ENCODE results near the gene TNPO3. TPM values are rescaled to one million over a fixed set of nuclear protein-coding genes. Genes with fewer than 3 reads are reported as not detected.

Gene TNPO3
- total RNA-seq, 2 experiments from 2014 or later: 75.1 to 75.8 TPM

GRCh38 chr7:128986609-128987008 lies 68.3 kb downstream of the TNPO3 start:
- POLR2A ChIA-PET: no interaction called here
- CTCF ChIA-PET: no interaction called here

- CTCF ChIA-PET: no interaction called here
- POLR2A ChIA-PET: no interaction called here
These were observed 69.3 kb downstream of the TNPO3 start for GRCh38 chr7:128985660-128986059.

- POLR2A ChIA-PET: no interaction called here
- CTCF ChIA-PET: no interaction called here
These were observed 72.8 kb downstream of the TNPO3 start for GRCh38 chr7:128982105-128982504.

DNA sequence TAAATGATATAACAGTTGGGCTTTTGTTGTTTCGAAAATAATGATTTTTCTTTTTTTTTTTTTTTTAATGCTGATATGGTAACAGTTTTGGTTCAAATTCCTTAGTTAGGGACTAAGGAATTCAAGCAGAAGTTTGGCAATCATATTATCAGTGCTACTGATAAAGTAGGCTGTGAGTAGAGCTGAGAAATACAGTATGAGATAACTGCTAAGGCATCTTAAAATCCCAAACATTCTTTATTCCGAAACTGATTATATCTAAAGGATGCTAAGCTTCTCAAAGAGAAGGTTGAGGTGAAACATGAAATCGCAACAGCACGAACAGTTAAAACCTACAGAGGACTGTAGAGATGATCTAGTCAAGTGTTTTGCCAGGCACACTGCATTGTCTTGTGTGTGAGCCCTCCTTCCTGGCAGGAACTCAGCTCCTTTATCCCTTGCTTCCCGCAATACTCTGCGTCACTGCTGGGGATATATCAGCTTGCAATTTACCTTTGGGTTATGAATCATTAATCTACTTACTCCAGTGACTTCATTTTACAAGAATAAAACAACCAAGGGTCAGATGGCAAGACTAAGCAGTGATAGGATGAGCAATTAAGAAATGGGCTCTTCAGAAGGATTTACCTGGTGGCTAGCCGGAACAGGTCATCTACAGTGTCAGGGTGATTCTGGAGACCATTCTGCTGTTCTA lies 80.5 kb downstream of the TNPO3 start:
- ChIA-PET POLR2A (no interaction called here), CTCF (interaction anchor here (0.7 kb wide), 1 partner anchor 218 kb away, joined by 3 read pairs; no protein-coding TSS in a partner anchor)

DNA sequence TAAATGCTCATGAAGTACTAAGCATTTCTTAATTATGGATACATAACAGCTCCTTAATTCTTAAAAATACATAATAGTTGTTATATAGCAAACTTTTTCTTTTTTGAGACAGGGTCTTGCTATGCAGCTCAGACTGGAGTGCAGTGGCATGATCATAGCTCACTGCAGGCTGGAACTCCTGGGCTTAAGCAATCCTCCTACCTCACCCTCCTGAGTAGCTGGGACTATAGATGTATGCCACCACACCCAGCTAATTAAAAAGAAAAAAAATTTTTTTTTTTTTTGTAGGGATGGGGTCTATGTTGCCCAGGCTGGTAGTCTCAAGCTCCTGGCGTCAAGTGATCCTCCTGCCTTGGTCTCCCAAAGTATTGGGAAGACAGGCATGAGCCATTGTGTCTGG lies 86.3 kb downstream of the TNPO3 start:
- CTCF ChIA-PET: interaction anchor here (2.5 kb wide), 1 partner anchor 123 kb away, joined by 6 read pairs; no protein-coding TSS in a partner anchor
- POLR2A ChIA-PET: no interaction called here

- POLR2A ChIA-PET: interaction anchor here (1.0 kb wide), 1 partner anchor 30 kb away, joined by 5 read pairs; no protein-coding TSS in a partner anchor
- CTCF ChIA-PET: interaction anchor here (0.6 kb wide), 1 partner anchor 286 kb away, joined by 4 read pairs; no protein-coding TSS in a partner anchor
These were observed 91.6 kb downstream of the TNPO3 start for GRCh38 chr7:128963327-128963757.

DNA sequence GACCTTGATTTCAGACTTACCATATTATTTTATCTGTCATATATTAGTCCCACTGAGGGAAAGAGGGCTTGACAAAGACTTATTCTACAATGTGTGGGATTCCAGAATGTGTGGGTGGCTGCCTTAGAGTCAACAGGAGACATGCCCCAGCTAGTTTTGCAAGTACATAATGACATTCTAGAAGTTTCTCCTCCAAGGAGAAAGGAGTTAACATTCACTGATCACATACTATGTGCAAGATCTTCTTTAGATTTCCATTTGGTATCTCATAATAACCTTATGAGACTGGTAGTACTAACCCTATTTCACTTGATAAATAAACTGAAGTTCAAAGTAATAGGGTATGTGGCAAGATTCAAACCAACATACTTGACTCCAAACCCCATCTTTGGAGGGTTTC lies 92.0 kb downstream of the TNPO3 start:
- CTCF ChIA-PET: interaction anchor here (0.6 kb wide), 1 partner anchor 286 kb away, joined by 4 read pairs; no protein-coding TSS in a partner anchor
- POLR2A ChIA-PET: interaction anchor here (1.0 kb wide), 1 partner anchor 30 kb away, joined by 5 read pairs; no protein-coding TSS in a partner anchor

DNA sequence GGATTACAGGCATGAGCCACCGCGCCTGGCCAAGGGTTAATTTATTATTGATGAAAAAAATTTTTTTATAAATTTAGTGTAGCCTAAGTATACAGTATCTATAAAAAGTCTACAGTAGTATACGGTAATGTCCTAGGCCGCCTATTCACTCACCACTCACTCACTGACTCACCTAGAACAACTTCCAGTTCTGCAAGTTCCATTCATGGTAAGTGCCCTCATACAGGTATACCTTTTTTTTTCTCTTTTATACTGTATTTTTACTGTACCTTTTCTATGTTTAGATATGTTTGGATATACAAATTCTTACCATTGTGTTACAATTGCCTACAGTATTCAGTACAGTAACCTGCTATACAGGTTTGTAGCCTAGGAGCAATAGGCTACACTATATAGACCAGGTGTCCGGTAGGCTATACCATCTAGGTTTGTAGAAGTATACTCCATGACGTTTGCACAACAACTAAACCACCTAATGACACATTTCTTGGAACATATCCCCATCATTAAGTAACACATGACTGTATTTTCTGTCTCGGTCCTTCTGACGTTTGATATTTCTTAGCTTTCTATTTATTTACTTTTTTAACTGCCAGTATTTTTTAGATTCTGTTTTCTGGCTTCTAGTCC lies 93.8 kb downstream of the TNPO3 start:
- CTCF ChIA-PET: no interaction called here
- POLR2A ChIA-PET: no interaction called here

DNA sequence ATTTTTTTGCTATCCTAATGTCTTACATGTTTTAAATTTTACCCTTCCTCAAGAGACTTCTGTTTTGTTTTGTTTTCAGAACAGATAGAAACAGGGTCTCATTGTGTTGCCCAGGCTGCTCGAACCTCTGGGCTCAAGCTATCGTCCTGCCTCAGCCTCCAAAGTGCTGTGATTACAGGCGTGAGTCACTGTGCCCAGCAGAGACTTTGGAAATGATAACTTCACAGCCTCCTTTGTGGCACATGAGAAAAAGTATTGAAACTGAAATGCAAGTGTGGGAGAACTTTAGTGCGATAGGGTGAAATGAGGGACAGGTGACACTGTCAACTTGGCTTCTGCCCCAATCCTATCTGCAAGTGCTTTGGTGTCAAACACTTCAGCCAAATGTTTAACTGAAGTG lies 95.6 kb downstream of the TNPO3 start:
- POLR2A ChIA-PET: no interaction called here

DNA sequence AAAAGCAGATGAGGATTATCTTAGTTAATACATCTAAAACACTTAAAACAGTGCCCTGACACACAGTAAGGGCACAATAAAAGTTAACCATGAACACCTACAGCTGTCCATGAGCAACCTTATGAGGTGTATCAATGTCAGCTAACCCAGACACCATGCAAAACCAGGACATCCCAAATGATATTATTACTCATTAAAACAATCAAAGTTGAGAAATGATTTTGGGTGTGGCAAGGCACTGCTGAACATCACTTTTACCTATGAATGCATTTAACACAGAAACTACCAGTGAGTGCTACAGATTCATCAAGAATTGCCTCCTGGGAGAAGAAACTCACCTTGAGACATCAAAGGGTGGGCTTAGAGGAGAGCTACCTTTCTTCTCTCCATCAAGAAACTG lies 98.9 kb downstream of the TNPO3 start:
- CTCF ChIA-PET: interaction anchor here (0.5 kb wide), 1 partner anchor 495 kb away, joined by 3 read pairs; no protein-coding TSS in a partner anchor
- POLR2A ChIA-PET: no interaction called here

More for the DNA sequence above, 95.6 kb downstream of the TNPO3 start:
- CTCF ChIA-PET: interaction anchor here (0.9 kb wide), 1 partner anchor 97 kb away, joined by 3 read pairs; no protein-coding TSS in a partner anchor

DNA sequence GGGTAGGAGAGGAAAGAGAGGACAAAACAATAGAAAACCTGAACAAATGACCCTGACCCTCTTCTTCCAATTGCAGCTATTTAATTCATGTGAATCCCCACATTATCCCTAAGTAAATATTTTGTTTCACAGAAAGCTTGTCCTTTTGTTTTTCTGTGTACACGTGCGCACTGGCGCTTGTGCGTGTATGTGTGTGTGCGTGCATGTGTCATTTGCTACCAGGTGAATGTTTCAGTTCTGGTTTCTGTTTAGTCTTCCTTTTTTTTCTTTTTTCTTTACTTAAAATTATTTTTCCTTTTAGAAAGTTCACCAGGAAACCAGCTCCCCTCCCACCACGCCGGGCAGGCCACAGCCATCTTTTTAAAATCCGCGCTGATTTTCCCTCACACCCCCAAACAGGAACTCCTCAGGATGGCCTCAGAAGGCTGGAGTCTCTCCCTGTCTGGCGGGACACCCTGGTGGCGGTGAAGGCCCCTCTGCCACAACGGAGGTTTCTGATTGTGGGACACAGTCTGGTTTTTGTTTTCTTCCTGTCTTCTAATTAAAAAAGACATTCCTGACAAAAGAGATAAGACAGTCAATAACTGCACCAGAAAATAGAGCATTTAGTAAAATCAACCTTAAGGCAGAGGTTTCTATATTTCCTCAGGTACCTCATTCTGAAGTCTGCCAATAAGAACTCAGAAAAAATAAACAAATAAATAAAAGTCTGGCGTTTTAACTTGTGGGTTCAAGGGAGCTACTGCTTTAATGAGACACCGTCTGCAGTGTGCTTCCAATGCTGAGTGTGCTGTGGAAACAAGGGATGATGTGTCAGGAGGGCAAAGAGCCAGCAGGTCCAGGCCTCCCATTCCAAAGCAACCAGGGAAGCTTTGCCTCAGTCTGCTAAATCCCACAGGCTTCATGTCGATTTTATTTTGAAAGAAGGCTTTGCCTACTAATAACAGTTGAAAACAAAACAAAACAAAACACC lies 99.8 kb downstream of the TNPO3 start:
- POLR2A ChIA-PET: no interaction called here
- CTCF ChIA-PET: interaction anchor here (0.6 kb wide), 1 partner anchor 429 kb away, joined by 3 read pairs; no protein-coding TSS in a partner anchor

- ChIA-PET POLR2A (no interaction called here), CTCF (no interaction called here)
These were observed 100.8 kb downstream of the TNPO3 start for GRCh38 chr7:128954150-128954549.

DNA sequence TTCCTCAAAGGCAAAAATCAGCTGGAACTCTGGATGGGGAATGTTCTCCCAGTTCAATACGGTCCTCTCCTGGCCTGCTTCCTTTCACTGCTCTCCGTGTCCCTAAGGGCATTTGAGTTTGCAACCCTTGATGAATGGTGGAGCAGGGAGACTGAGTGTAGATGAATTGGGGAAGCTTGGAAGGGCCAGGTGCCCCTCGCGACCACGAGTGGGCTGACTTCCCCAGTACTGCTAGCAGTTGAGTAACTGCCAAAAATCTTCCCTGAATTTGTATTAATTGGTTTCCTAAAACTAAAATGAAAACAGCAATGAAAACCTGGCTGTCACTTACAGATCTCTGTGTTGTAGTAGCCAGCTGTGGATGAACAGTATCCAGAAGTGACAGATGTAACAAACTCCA lies 103.6 kb downstream of the TNPO3 start:
- ChIA-PET CTCF (no interaction called here), POLR2A (interaction anchor here (0.5 to 0.7 kb wide), 2 partner anchors 10 to 130 kb away, joined by 3 to 5 read pairs; no protein-coding TSS in a partner anchor)

DNA sequence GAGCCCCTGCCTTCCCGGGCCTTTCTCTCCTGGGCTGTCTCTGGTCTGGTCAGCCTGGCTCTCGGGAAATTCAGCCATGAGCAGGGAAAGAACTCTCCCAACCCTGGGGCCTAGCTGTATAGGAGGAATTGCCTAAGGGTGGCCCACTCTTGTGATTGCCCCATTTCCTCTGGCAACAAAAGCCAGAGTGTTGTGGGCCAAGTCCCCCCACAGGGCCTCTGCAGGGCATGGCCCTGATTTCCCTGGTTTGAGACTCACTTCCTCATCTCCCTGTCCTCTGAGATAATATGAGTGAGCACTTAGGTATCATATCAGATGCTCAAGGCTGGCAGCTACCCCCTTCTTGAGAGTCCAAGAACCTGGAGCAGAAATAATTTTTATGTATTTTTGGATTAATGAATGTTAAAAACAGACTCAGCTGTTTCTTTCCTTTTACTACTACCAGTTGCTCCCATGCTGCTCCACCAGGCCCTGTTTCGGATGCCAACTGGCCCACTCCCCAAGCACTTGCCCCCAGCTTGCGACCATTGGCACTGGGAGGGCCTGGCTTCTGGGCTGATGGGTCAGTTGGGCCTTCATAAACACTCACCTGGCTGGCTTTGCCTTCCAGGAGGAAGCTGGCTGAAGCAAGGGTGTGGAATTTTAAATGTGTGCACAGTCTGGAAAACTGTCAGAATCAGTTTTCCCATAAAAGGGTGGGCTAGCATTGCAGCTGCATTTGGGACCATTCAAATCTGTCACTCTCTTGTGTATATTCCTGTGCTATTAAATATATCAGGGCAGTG lies 105.7 kb downstream of the TNPO3 start:
- ChIA-PET CTCF (interaction anchor here (0.5 to 2.3 kb wide), 2 partner anchors 10 to 77 kb away, joined by 3 to 6 read pairs; no protein-coding TSS in a partner anchor), POLR2A (interaction anchor here (0.6 kb wide), 1 partner anchor 9 kb away, joined by 7 read pairs; no protein-coding TSS in a partner anchor)

GRCh38 chr7:128948312-128948973 lies 106.5 kb downstream of the TNPO3 start:
- ChIA-PET CTCF (interaction anchor here (2.3 kb wide), 1 partner anchor 9 kb away, joined by 6 read pairs; no protein-coding TSS in a partner anchor), POLR2A (interaction anchor here (0.6 kb wide), 1 partner anchor 9 kb away, joined by 7 read pairs; no protein-coding TSS in a partner anchor)

GRCh38 chr7:128947854-128948253 lies 107.1 kb downstream of the TNPO3 start:
- POLR2A ChIA-PET: no interaction called here

DNA sequence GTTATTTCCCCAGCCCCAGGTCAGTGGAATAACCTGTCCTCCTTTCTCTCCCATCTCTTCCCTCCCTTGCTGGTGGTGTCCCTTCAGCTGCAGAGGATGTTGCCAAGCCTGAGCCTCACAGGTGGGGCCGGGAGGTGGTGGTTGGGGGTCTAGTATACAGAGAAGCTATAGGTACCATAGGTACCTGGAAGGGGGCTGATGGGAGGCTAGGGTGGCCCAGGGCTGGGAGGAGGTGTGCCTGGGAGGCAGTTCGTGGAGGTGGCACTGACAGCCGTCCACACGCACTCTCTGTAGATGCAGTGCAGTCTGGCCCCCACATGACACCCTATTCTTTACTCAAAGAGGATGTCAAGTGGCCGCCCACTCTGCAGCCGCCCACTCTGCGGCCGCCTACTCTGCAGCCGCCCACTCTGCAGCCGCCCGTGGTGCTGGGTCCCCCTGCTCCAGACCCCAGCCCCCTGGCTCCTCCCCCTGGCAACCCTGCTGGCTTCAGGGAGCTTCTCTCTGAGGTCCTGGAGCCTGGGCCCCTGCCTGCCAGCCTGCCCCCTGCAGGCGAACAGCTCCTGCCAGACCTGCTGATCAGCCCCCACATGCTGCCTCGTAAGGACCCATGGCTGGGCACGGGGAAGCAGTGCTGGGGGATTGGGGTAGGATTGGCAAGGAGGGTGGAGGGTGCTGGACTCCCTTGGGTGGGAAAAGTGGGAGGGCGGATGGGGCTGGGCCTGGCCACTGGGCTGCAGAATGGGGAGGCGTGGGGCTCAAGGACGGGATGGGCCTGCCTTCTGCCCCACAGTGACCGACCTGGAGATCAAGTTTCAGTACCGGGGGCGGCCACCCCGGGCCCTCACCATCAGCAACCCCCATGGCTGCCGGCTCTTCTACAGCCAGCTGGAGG lies 107.7 kb downstream of the TNPO3 start:
- ChIA-PET CTCF (no interaction called here), POLR2A (no interaction called here)

More at GRCh38 chr7:128947854-128948253, 107.1 kb downstream of the TNPO3 start:
- CTCF ChIA-PET: interaction anchor here (2.3 kb wide), 1 partner anchor 8 kb away, joined by 6 read pairs; no protein-coding TSS in a partner anchor
